ENCODE data around the gene SACM1L.

SACM1L gene

GRCh38 chr3:45729614-45730013, 40.4 kb downstream of the SACM1L start:
- Histone ChIP-seq H3K4me1 (ENCODE audit: control insufficient read depth in 1 of 2, insufficient read depth in 2 of 2, low read length in 2 of 2) (no peaks in the 10 kb centered on the region), H3K4me3 (ENCODE audit: low read depth in 1 of 2, low read length in 2 of 2) (no peak overlapping the region), H3K27me3 (ENCODE audit: low read depth, low read length) (no peaks in the 10 kb centered on the region), H3K9me3 (ENCODE audit: control insufficient read depth in 1 of 2, low read length in 2 of 2) (no peaks in the 10 kb centered on the region), H3K36me3 (ENCODE audit: control insufficient read depth in 1 of 2, insufficient read depth in 2 of 2, low read length in 2 of 2) (peaks cover 41 to 45% of the 10 kb centered on the region in 2 donors), H3K27ac (ENCODE audit: low read length) (no peak overlapping the region)

GRCh38 chr3:45730409-45731154, 41.4 kb downstream of the SACM1L start:
- peaks cover 48 to 50% of the 10 kb centered on the region in 2 donors for H3K36me3 ChIP-seq (ENCODE audit: control insufficient read depth in 1 of 2, insufficient read depth in 2 of 2, low read length in 2 of 2)
- no peaks in the 10 kb centered on the region for H3K9me3 ChIP-seq (ENCODE audit: control insufficient read depth in 1 of 2, low read length in 2 of 2)
- H3K4me1 ChIP-seq (ENCODE audit: control insufficient read depth in 1 of 2, insufficient read depth in 2 of 2, low read length in 2 of 2) = no peaks in the 10 kb centered on the region
- H3K4me3 ChIP-seq (ENCODE audit: low read depth in 1 of 2, low read length in 2 of 2) = no peak overlapping the region
- H3K27me3 ChIP-seq (ENCODE audit: low read depth, low read length) = no peaks in the 10 kb centered on the region
- H3K27ac ChIP-seq (ENCODE audit: low read length) = no peak overlapping the region

GRCh38 chr3:45736707-45737106, 47.5 kb downstream of the SACM1L start:
- H3K36me3 ChIP-seq (ENCODE audit: control insufficient read depth in 1 of 2, insufficient read depth in 2 of 2, low read length in 2 of 2) = peaks cover 75 to 87% of the 10 kb centered on the region in 2 donors
- no peak overlapping the region for H3K4me3 ChIP-seq (ENCODE audit: low read depth in 1 of 2, low read length in 2 of 2)
- H3K4me1 ChIP-seq (ENCODE audit: control insufficient read depth in 1 of 2, insufficient read depth in 2 of 2, low read length in 2 of 2) = no peaks in the 10 kb centered on the region
- H3K27ac ChIP-seq (ENCODE audit: low read length) = no peak overlapping the region
- no peaks in the 10 kb centered on the region for H3K9me3 ChIP-seq (ENCODE audit: control insufficient read depth in 1 of 2, low read length in 2 of 2)
- H3K27me3 ChIP-seq (ENCODE audit: low read depth, low read length) = no peaks in the 10 kb centered on the region

GRCh38 chr3:45737234-45737633, 48.0 kb downstream of the SACM1L start:
- H3K27me3 ChIP-seq (ENCODE audit: low read depth, low read length) = no peaks in the 10 kb centered on the region
- H3K9me3 ChIP-seq (ENCODE audit: control insufficient read depth in 1 of 2, low read length in 2 of 2) = no peaks in the 10 kb centered on the region
- H3K27ac ChIP-seq (ENCODE audit: low read length) = no peak overlapping the region
- no peak overlapping the region for H3K4me3 ChIP-seq (ENCODE audit: low read depth in 1 of 2, low read length in 2 of 2)
- peaks cover 70 to 87% of the 10 kb centered on the region in 2 donors for H3K36me3 ChIP-seq (ENCODE audit: control insufficient read depth in 1 of 2, insufficient read depth in 2 of 2, low read length in 2 of 2)
- no peaks in the 10 kb centered on the region for H3K4me1 ChIP-seq (ENCODE audit: control insufficient read depth in 1 of 2, insufficient read depth in 2 of 2, low read length in 2 of 2)

DNA sequence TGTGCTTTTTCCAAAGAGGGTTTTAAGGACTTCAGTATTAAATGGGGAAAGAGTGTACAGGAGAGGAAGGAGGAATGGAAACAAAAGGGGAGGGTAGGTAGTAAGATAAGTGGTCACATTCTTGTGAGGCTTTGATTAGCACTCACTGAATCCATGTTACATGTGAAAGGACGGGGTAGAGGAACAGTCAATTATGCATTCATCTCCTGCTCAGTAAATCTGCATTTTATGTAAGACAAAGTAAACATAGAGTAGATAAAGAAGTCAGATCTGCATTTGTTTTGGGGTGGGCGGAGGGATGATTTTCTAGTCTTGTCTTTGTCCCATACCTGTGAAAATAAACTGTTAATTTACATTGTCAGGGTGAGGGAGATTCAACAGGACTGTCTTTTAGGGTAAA, 50.8 kb downstream of the SACM1L start:
- Histone ChIP-seq H3K27me3 (ENCODE audit: low read depth, low read length) (no peaks in the 10 kb centered on the region), H3K36me3 (ENCODE audit: control insufficient read depth in 1 of 2, insufficient read depth in 2 of 2, low read length in 2 of 2) (peaks cover 58 to 92% of the 10 kb centered on the region in 2 donors), H3K27ac (ENCODE audit: low read length) (no peak overlapping the region), H3K9me3 (ENCODE audit: control insufficient read depth in 1 of 2, low read length in 2 of 2) (no peaks in the 10 kb centered on the region), H3K4me3 (ENCODE audit: low read depth in 1 of 2, low read length in 2 of 2) (no peak overlapping the region), H3K4me1 (ENCODE audit: control insufficient read depth in 1 of 2, insufficient read depth in 2 of 2, low read length in 2 of 2) (no peaks in the 10 kb centered on the region)

- peaks cover 60 to 83% of the 10 kb centered on the region in 2 donors for H3K36me3 ChIP-seq (ENCODE audit: control insufficient read depth in 1 of 2, insufficient read depth in 2 of 2, low read length in 2 of 2)
- H3K4me1 ChIP-seq (ENCODE audit: control insufficient read depth in 1 of 2, insufficient read depth in 2 of 2, low read length in 2 of 2) = no peaks in the 10 kb centered on the region
Measured at GRCh38 chr3:45741247-45741646, 52.1 kb downstream of the SACM1L start.

DNA sequence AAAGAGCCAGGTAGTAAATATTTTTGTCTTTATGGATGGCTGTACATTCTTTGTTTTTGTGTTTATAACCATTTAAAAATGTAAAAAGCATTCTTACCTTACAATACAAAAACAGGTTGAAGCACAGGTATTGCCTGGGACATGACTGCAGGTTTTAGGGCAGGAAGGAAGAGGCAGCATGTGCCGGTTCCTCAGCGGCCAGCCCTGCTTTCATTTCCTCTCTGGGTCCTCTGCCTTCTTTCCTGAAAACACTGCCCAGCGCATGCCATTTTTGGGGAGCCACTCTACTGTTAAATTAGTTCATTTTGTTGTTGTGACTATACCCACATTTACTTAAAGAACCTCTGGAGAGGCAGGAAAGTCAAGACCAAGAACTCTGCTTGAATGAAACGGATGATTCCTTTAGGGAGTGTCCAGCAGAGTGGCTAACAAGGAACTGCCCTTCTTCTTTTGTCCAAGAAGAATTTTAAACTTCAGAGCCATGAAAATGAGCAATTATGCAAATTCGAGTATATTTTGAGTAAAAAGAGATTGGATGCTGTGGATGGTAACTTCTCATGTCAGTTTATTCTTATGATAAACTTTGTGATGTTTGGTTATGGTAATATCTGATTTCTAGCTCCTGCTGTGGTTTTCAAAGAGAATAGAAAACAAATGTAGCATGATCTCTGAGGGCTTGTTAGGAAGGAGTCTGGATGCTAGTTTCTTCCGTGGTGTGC, 52.7 kb downstream of the SACM1L start:
- peaks cover 54 to 83% of the 10 kb centered on the region in 2 donors for H3K36me3 ChIP-seq (ENCODE audit: control insufficient read depth in 1 of 2, insufficient read depth in 2 of 2, low read length in 2 of 2)

More at GRCh38 chr3:45741247-45741646, 52.1 kb downstream of the SACM1L start:
- Histone ChIP-seq H3K4me3 (ENCODE audit: low read depth in 1 of 2, low read length in 2 of 2) (no peak overlapping the region), H3K9me3 (ENCODE audit: control insufficient read depth in 1 of 2, low read length in 2 of 2) (no peaks in the 10 kb centered on the region), H3K27ac (ENCODE audit: low read length) (no peak overlapping the region), H3K27me3 (ENCODE audit: low read depth, low read length) (no peaks in the 10 kb centered on the region)

GRCh38 chr3:45742461-45743089, 53.4 kb downstream of the SACM1L start:
- Histone ChIP-seq H3K4me3 (ENCODE audit: low read depth in 1 of 2, low read length in 2 of 2) (no peak overlapping the region), H3K36me3 (ENCODE audit: control insufficient read depth in 1 of 2, insufficient read depth in 2 of 2, low read length in 2 of 2) (peaks cover 48 to 83% of the 10 kb centered on the region in 2 donors), H3K9me3 (ENCODE audit: control insufficient read depth in 1 of 2, low read length in 2 of 2) (no peaks in the 10 kb centered on the region), H3K27me3 (ENCODE audit: low read depth, low read length) (no peaks in the 10 kb centered on the region), H3K4me1 (ENCODE audit: control insufficient read depth in 1 of 2, insufficient read depth in 2 of 2, low read length in 2 of 2) (no peaks in the 10 kb centered on the region), H3K27ac (ENCODE audit: low read length) (no peak overlapping the region)

More for the DNA sequence above, 52.7 kb downstream of the SACM1L start:
- H3K27me3 ChIP-seq (ENCODE audit: low read depth, low read length) = no peaks in the 10 kb centered on the region
- H3K4me3 ChIP-seq (ENCODE audit: low read depth in 1 of 2, low read length in 2 of 2) = no peak overlapping the region
- H3K4me1 ChIP-seq (ENCODE audit: control insufficient read depth in 1 of 2, insufficient read depth in 2 of 2, low read length in 2 of 2) = no peaks in the 10 kb centered on the region
- no peak overlapping the region for H3K27ac ChIP-seq (ENCODE audit: low read length)
- H3K9me3 ChIP-seq (ENCODE audit: control insufficient read depth in 1 of 2, low read length in 2 of 2) = no peaks in the 10 kb centered on the region

GRCh38 chr3:45746165-45746776, 57.1 kb downstream of the SACM1L start:
- no peaks in the 10 kb centered on the region for H3K27me3 ChIP-seq (ENCODE audit: low read depth, low read length)

GRCh38 chr3:45746777-45747622, 57.8 kb downstream of the SACM1L start:
- Histone ChIP-seq H3K4me1 (ENCODE audit: control insufficient read depth in 1 of 2, insufficient read depth in 2 of 2, low read length in 2 of 2) (no peaks in the 10 kb centered on the region), H3K9me3 (ENCODE audit: control insufficient read depth in 1 of 2, low read length in 2 of 2) (no peaks in the 10 kb centered on the region), H3K27ac (ENCODE audit: low read length) (no peak overlapping the region), H3K4me3 (ENCODE audit: low read depth in 1 of 2, low read length in 2 of 2) (no peak overlapping the region), H3K27me3 (ENCODE audit: low read depth, low read length) (no peaks in the 10 kb centered on the region), H3K36me3 (ENCODE audit: control insufficient read depth in 1 of 2, insufficient read depth in 2 of 2, low read length in 2 of 2) (peaks cover 14 to 47% of the 10 kb centered on the region in 2 donors)

More at GRCh38 chr3:45746165-45746776, 57.1 kb downstream of the SACM1L start:
- H3K4me3 ChIP-seq (ENCODE audit: low read depth in 1 of 2, low read length in 2 of 2) = no peak overlapping the region
- H3K9me3 ChIP-seq (ENCODE audit: control insufficient read depth in 1 of 2, low read length in 2 of 2) = no peaks in the 10 kb centered on the region
- H3K36me3 ChIP-seq (ENCODE audit: control insufficient read depth in 1 of 2, insufficient read depth in 2 of 2, low read length in 2 of 2) = peaks cover 17 to 55% of the 10 kb centered on the region in 2 donors
- H3K27ac ChIP-seq (ENCODE audit: low read length) = no peak overlapping the region
- H3K4me1 ChIP-seq (ENCODE audit: control insufficient read depth in 1 of 2, insufficient read depth in 2 of 2, low read length in 2 of 2) = no peaks in the 10 kb centered on the region
